ENCODE results near the gene DAPL1. TPM values are rescaled to one million over a fixed set of nuclear protein-coding genes. Genes with fewer than 3 reads are reported as not detected.

The DAPL1 gene
- total RNA-seq, 1 experiment from 2014 or later: not detected

DNA sequence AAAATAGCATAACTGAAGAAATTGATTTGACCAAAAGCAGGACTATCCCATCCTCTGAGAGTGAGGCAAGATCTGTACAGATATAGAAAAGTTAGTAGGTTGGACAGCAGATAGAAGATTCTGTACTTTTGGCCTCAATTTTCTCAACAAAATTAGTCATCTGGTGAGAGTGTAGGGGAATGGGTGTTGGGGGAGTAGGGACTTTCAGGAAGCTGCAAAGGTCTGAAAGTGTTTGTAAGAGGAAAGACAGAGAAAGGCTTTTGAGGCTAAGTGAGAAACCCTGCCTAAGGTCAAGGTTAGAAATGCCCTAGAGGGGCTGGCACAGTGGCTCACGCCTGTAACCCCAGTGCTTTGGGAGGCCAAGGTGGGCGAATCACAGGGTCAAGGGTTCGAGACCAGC is 40.3 kb downstream of the DAPL1 start:
- no TSS peak for BruUV-seq (replicated peaks)
- no peak overlapping the region for H2AFZ ChIP-seq
- no peaks in the 10 kb centered on the region for H3K36me3 ChIP-seq (ENCODE audit: low read depth)
- no peaks in the 10 kb centered on the region for H3K9me2 ChIP-seq (ENCODE audit: insufficient read depth)
- H3K79me2 ChIP-seq (ENCODE audit: low read depth): no peaks in the 10 kb centered on the region
- H3K9me3 ChIP-seq (ENCODE audit: insufficient read depth, low read depth): no peaks in the 10 kb centered on the region
- no peak overlapping the region for H3K27ac ChIP-seq
- TF ChIP-seq, protein P1, sequence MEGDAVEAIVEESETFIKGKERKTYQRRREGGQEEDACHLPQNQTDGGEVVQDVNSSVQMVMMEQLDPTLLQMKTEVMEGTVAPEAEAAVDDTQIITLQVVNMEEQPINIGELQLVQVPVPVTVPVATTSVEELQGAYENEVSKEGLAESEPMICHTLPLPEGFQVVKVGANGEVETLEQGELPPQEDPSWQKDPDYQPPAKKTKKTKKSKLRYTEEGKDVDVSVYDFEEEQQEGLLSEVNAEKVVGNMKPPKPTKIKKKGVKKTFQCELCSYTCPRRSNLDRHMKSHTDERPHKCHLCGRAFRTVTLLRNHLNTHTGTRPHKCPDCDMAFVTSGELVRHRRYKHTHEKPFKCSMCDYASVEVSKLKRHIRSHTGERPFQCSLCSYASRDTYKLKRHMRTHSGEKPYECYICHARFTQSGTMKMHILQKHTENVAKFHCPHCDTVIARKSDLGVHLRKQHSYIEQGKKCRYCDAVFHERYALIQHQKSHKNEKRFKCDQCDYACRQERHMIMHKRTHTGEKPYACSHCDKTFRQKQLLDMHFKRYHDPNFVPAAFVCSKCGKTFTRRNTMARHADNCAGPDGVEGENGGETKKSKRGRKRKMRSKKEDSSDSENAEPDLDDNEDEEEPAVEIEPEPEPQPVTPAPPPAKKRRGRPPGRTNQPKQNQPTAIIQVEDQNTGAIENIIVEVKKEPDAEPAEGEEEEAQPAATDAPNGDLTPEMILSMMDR (conservative IDR thresholded peaks at IDR 0.05): no peak
- no peak for TF ChIP-seq EZH2 (IDR thresholded peaks at IDR 0.05; ENCODE audit: low read depth)
- POLR2A ChIA-PET (ENCODE audit: unreplicated experiment): no interaction called here
- H3F3A ChIP-seq (ENCODE audit: insufficient read depth, low read depth): no peaks in the 10 kb centered on the region
- H3K27me3 ChIP-seq (ENCODE audit: insufficient read depth, low read depth): no peaks in the 10 kb centered on the region
- H3K4me1 ChIP-seq (replicated peaks; ENCODE audit: insufficient read depth): no peaks in the 10 kb centered on the region
- no peaks in the 10 kb centered on the region for H4K20me1 ChIP-seq (ENCODE audit: insufficient read depth)
- no peak overlapping the region for H3K4me2 ChIP-seq
- no peak for DNase-seq
- CTCF ChIA-PET: no interaction called here
- H3K4me3 ChIP-seq: no peak overlapping the region
- intact Hi-C loops (cut with micrococcal nuclease; ENCODE audit: unreplicated experiment): no loop called here

DNA sequence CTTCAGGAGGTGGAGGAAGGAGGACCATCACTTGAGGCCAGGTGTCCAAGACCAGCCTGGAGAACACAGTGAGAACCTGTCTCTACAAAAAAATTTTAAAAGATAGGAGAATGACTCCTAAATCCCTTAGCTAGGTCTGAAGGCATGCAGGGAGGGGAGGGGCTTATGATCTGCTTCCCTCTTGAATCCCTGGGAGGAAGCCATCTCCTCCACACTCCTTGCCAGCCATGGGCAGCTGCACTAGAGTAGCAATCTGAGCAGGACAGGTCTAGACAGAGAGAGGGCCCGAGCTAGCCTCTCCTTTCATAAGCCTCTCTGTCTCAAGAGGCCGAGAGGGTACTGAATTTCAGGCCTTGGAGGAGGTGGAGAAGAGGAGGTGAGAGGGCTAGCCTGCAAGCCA is 42.5 kb downstream of the DAPL1 start:
- no peaks in the 10 kb centered on the region for H3K27me3 ChIP-seq (ENCODE audit: insufficient read depth, low read depth)
- H3K4me2 ChIP-seq: no peak overlapping the region
- TF ChIP-seq EZH2 (IDR thresholded peaks at IDR 0.05; ENCODE audit: low read depth): no peak
- TF ChIP-seq, protein P1 (conservative IDR thresholded peaks at IDR 0.05): no peak
- POLR2A ChIA-PET (ENCODE audit: unreplicated experiment): no interaction called here
- no peaks in the 10 kb centered on the region for H3K9me2 ChIP-seq (ENCODE audit: insufficient read depth)
- DNase-seq: no peak
- CTCF ChIA-PET: no interaction called here
- H3K4me1 ChIP-seq (replicated peaks; ENCODE audit: insufficient read depth): no peaks in the 10 kb centered on the region
- H3K4me3 ChIP-seq: no peak overlapping the region
- H2AFZ ChIP-seq: no peak overlapping the region
- H3K9me3 ChIP-seq (ENCODE audit: insufficient read depth, low read depth): no peaks in the 10 kb centered on the region
- no TSS peak for BruUV-seq (replicated peaks)
- intact Hi-C loops (cut with micrococcal nuclease; ENCODE audit: unreplicated experiment): no loop called here
- no peak overlapping the region for H3K27ac ChIP-seq
- H3K36me3 ChIP-seq (ENCODE audit: low read depth): no peaks in the 10 kb centered on the region
- no peaks in the 10 kb centered on the region for H4K20me1 ChIP-seq (ENCODE audit: insufficient read depth)
- H3K79me2 ChIP-seq (ENCODE audit: low read depth): no peaks in the 10 kb centered on the region
- no peaks in the 10 kb centered on the region for H3F3A ChIP-seq (ENCODE audit: insufficient read depth, low read depth)

DNA sequence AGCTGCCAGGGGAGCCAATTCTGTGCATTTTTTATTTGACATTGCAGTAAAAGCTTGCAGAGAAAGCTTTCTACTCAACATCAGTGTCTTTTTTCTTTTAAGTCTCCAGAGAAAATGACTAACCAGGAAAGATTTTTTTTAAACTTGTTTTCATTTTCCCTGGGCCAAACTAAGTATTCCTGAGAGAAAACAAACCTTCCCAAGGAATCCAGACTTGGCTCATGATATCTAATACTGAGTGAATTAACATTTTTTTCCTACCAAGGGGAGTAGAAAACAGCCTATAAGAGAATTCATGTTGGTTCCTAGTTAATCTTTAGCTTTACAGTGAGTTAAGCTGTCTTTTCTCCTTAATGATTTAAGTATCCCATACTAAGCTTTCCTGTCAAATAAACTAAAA is 46.7 kb downstream of the DAPL1 start:
- CTCF ChIA-PET: no interaction called here
- Histone ChIP-seq H3K27ac (no peak overlapping the region), H3K36me3 (ENCODE audit: low read depth) (no peaks in the 10 kb centered on the region), H3K9me3 (ENCODE audit: insufficient read depth, low read depth) (no peaks in the 10 kb centered on the region), H2AFZ (no peak overlapping the region), H3K79me2 (ENCODE audit: low read depth) (no peaks in the 10 kb centered on the region), H3K27me3 (ENCODE audit: insufficient read depth, low read depth) (no peaks in the 10 kb centered on the region), H3F3A (ENCODE audit: insufficient read depth, low read depth) (no peaks in the 10 kb centered on the region), H3K4me1 (replicated peaks; ENCODE audit: insufficient read depth) (no peaks in the 10 kb centered on the region), H3K4me3 (no peak overlapping the region), H3K4me2 (no peak overlapping the region), H4K20me1 (ENCODE audit: insufficient read depth) (no peaks in the 10 kb centered on the region), H3K9me2 (ENCODE audit: insufficient read depth) (no peaks in the 10 kb centered on the region)
- no peak for DNase-seq
- intact Hi-C loops (cut with micrococcal nuclease; ENCODE audit: unreplicated experiment): no loop called here
- BruUV-seq (replicated peaks): no TSS peak
- POLR2A ChIA-PET (ENCODE audit: unreplicated experiment): no interaction called here
- TF ChIP-seq, protein P1 (conservative IDR thresholded peaks at IDR 0.05): no peak
- no peak for TF ChIP-seq EZH2 (IDR thresholded peaks at IDR 0.05; ENCODE audit: low read depth)
